ENCODE results near the gene MIF.
"Not testable (repeated sequence)": the region's sequence is repeated elsewhere in the genome, so short reads cannot be mapped to it uniquely, and the experiment has no call there.

The MIF gene

DNA sequence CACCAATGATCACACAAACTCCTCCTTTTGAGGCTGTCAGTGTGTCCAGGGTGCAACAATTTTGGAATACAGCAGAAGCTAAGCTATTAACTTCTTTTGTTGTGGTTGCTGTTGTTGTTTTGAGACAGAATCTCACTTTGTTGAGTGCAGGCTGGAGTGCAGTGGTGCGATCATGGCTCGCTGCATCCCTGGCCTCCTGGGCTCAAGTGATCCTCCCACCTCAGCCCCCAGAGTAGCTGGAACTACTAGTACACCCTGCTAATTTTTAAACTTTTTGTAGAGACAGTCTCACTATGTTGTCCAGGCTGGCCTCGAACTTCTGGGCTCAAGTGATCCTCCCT lies 44.8 kb downstream of the MIF start:
- DNase-seq (ENCODE audit: low read depth in 2 of 2) = no peak

DNA sequence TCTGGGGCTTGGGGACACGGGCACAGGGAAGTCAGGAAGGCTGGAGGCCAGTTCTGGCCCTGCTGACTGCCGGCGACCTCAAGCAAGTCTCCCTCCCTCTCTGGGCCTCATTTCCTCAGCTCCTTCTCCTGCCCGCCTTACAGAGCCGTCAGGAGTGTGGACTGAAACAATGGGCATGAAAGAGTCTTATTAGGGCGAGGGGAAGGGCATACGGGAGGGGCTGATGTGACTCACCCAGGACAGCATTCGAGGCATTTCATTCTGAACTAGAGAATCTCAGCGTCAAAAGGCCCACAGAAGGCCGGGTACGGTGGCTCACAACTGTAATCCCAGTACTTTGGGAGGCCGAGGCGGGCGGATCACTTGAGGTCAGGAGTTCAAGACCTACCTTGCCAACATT lies 46.0 kb downstream of the MIF start:
- DNase-seq (ENCODE audit: low read depth in 2 of 2) = not testable (repeated sequence)
